Umbilical cord (tissue), 2 donors: ENCODE data around the gene DDI1. TPM values are rescaled to one million over a fixed set of nuclear protein-coding genes. Genes with fewer than 3 reads are reported as not detected.

Experiments used
- DNase-seq: peaks from one replicate; pipeline ENCODE4 v3.0.0-alpha.2; 2015; ENCODE audit warnings: low spot score
- total RNA-seq: library from RNA; depleted of rRNA; stranded (reverse); fragments of >200 nt; gene quantifications from one replicate; pipeline ENCODE4 v1.2.3, GENCODE V29; 2014; ENCODE audit warnings: low replicate concordance; ENCODE audit not compliant: insufficient read depth

Gene DDI1
- total RNA-seq, 1 donor from 2014 or later: 0.72 TPM

GRCh38 chr11:104078245-104078644 is 41.8 kb downstream of the DDI1 start:
- no peak for DNase-seq

- DNase-seq: no peak
Observed at GRCh38 chr11:104078995-104079394, 42.6 kb downstream of the DDI1 start.

GRCh38 chr11:104086621-104087020 is 50.2 kb downstream of the DDI1 start:
- no peak for DNase-seq

Other genes with a start within 250 kb of the DDI1 start
- gene PDGFD, start 127.5 kb downstream of the DDI1 start, total RNA-seq: 8.2 TPM